Hepatocyte (in vitro differentiated cells): ENCODE results near the gene OXT. TPM values are rescaled to one million over a fixed set of nuclear protein-coding genes. Genes with fewer than 3 reads are reported as not detected.

Source experiments
- DNase-seq: peaks from one replicate; pipeline ENCODE4 v3.0.0-alpha.2; 2016; ENCODE audit warnings: low spot score
- H2AFZ ChIP-seq: fragments of 200-600 bp; sonication (generic); 2 replicates; pipeline ENCODE4 v1.6.0; 2016; ENCODE audit warnings: antibody characterized with exemption, mild to moderate bottlenecking
- H3K27ac ChIP-seq: fragments of 200-600 bp; sonication (generic); 2 replicates; pipeline ENCODE4 v1.5.1; 2016; ENCODE audit warnings: mild to moderate bottlenecking
- H3K27me3 ChIP-seq: fragments of 200-600 bp; sonication (generic); 2 replicates; pipeline ENCODE4 v1.6.1; 2016
- H3K36me3 ChIP-seq: fragments of 200-600 bp; sonication (generic); replicated peaks from 2 replicates; pipeline ENCODE4 v1.5.1; 2016; ENCODE audit warnings: low read depth; ENCODE audit not compliant: insufficient read depth
- H3K4me1 ChIP-seq: fragments of 200-600 bp; sonication (generic); 2 replicates; pipeline ENCODE4 v1.5.1; 2016; ENCODE audit warnings: mild to moderate bottlenecking, moderate library complexity; ENCODE audit not compliant: insufficient read depth
- H3K4me2 ChIP-seq: fragments of 200-600 bp; sonication (generic); 2 replicates; pipeline ENCODE4 v1.6.0; 2016
- H3K4me3 ChIP-seq: fragments of 200-600 bp; sonication (generic); 2 replicates; pipeline ENCODE4 v1.5.1; 2016; ENCODE audit warnings: mild to moderate bottlenecking
- H3K79me2 ChIP-seq: fragments of 200-600 bp; sonication (generic); 2 replicates; pipeline ENCODE4 v1.6.0; 2017; ENCODE audit warnings: mild to moderate bottlenecking
- H3K9me2 ChIP-seq: fragments of 200-600 bp; sonication (generic); replicated peaks from 2 replicates; pipeline ENCODE4 v1.6.0; 2017; ENCODE audit warnings: mild to moderate bottlenecking; ENCODE audit not compliant: insufficient read depth
- H3K9me3 ChIP-seq: fragments of 200-600 bp; sonication (generic); 2 replicates; pipeline ENCODE4 v1.5.1; 2016; ENCODE audit warnings: low read depth, mild to moderate bottlenecking
- H4K20me1 ChIP-seq: fragments of 200-600 bp; sonication (generic); 2 replicates; pipeline ENCODE4 v1.6.0; 2016; ENCODE audit warnings: mild to moderate bottlenecking; ENCODE audit not compliant: insufficient read depth, poor library complexity, severe bottlenecking
- EZH2 ChIP-seq: fragments of 200-600 bp; sonication (generic); IDR thresholded peaks from 2 replicates; pipeline ENCODE4 v1.6.1; 2016; ENCODE audit warnings: antibody characterized with exemption, mild to moderate bottlenecking, borderline replicate concordance
- EZH2phosphoT487 ChIP-seq: fragments of 200-600 bp; sonication (generic); IDR thresholded peaks from one replicate; pipeline ENCODE4 v1.6.1; 2018; ENCODE audit warnings: antibody characterized with exemption, mild to moderate bottlenecking, low read depth, moderate library complexity; ENCODE audit not compliant: unreplicated experiment, severe bottlenecking
- WGBS: methylation state at CpG from one replicate; pipeline ENCODE4 v1.1.6; 2016; ENCODE audit warnings: low lambda C conversion rate; ENCODE audit errors: missing lambda C conversion rate; 5-methylcytosine and 5-hydroxymethylcytosine counted together
- polyA plus RNA-seq: library from polyadenylated mRNA; unstranded; fragments of >200 nt; fragmentation: Nextera tagmentation; extraction: Ambion mirVana; gene quantifications from 2 replicates; pipeline ENCODE4 v1.2.1, GENCODE V29; 2016
- total RNA-seq: library from RNA; depleted of rRNA; stranded (reverse); fragments of >200 nt; gene quantifications from 2 replicates; pipeline ENCODE4 v1.2.3, GENCODE V29; 2014
- TF ChIP-seq, protein P1 (sequence below): fragments of 200-600 bp; sonication (generic); IDR thresholded peaks from 2 replicates; pipeline ENCODE4 v1.5.1; 2016; ENCODE audit warnings: antibody characterized with exemption, mild to moderate bottlenecking; ENCODE audit not compliant: poor library complexity

OXT gene
- total and polyA plus RNA-seq, 2 experiments from 2014 or later = 3.4 TPM; not detected in 1

GRCh38 chr20:3084283-3084985, 13.0 kb downstream of the OXT start, which contains the start of gene AVP:
TSS of gene AVP (minus strand) at chr20:3084724. CDS start at chr20:3084674, 50 bp downstream.
- H3K9me2 ChIP-seq = no peaks in the 10 kb centered on the region
- peaks cover 33% of the 10 kb centered on the region for H3K27me3 ChIP-seq
- H3K79me2 ChIP-seq = no peaks in the 10 kb centered on the region
- H2AFZ ChIP-seq = no peak within 1 kb of the TSS
- H3K4me3 ChIP-seq = no peak within 1 kb of the TSS
- H3K27ac ChIP-seq = no peak within 1 kb of the TSS
- no peaks in the 10 kb centered on the region for H3K36me3 ChIP-seq
- no peak for TF ChIP-seq EZH2
- no peak for TF ChIP-seq EZH2phosphoT487
- TF ChIP-seq, protein P1, sequence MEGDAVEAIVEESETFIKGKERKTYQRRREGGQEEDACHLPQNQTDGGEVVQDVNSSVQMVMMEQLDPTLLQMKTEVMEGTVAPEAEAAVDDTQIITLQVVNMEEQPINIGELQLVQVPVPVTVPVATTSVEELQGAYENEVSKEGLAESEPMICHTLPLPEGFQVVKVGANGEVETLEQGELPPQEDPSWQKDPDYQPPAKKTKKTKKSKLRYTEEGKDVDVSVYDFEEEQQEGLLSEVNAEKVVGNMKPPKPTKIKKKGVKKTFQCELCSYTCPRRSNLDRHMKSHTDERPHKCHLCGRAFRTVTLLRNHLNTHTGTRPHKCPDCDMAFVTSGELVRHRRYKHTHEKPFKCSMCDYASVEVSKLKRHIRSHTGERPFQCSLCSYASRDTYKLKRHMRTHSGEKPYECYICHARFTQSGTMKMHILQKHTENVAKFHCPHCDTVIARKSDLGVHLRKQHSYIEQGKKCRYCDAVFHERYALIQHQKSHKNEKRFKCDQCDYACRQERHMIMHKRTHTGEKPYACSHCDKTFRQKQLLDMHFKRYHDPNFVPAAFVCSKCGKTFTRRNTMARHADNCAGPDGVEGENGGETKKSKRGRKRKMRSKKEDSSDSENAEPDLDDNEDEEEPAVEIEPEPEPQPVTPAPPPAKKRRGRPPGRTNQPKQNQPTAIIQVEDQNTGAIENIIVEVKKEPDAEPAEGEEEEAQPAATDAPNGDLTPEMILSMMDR = no peak
- H4K20me1 ChIP-seq = no peaks in the 10 kb centered on the region
- H3K4me2 ChIP-seq = no peak within 1 kb of the TSS
- H3K9me3 ChIP-seq = no peaks in the 10 kb centered on the region
- 88% methylated on average over 27 of the region's 28 CpGs for WGBS
- H3K4me1 ChIP-seq = peaks cover 7% of the 10 kb centered on the region
- no peak for DNase-seq

DNA sequence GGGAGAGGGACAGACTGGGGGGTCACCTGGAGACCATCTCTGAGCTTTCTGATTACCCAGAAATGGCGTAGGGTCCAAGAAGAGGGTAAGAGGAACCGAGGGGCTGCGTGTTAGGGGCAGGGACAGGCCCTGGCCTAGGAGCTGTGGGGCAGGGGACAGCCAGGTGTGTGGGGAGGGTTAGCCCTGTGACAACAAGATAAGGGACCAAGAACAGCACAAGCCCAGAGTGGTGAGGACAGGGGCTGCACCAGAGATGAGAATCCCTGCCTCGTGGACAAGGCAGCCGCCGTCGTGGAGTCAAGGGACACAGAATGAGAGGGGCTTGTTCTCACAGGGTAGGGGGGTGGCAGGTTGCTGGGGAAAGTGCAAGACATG, 13.6 kb downstream of the OXT start:
- DNase-seq = no peak
- TF ChIP-seq, protein P1 = no peak
- TF ChIP-seq EZH2phosphoT487 (no peak), EZH2 (no peak)
- Histone ChIP-seq H3K27ac (no peak overlapping the region), H3K4me2 (no peak overlapping the region), H2AFZ (no peak overlapping the region), H3K4me1 (peaks cover 7% of the 10 kb centered on the region), H3K79me2 (no peaks in the 10 kb centered on the region), H3K9me3 (no peaks in the 10 kb centered on the region), H3K36me3 (no peaks in the 10 kb centered on the region), H3K9me2 (no peaks in the 10 kb centered on the region), H4K20me1 (no peaks in the 10 kb centered on the region), H3K4me3 (no peak overlapping the region), H3K27me3 (peaks cover 33% of the 10 kb centered on the region)
- WGBS = 93% methylated on average over 7 of the region's 7 CpGs

GRCh38 chr20:3085571-3086072, 14.2 kb downstream of the OXT start:
- Histone ChIP-seq H2AFZ (no peak overlapping the region), H3K36me3 (no peaks in the 10 kb centered on the region), H4K20me1 (no peaks in the 10 kb centered on the region), H3K4me1 (peaks cover 7% of the 10 kb centered on the region), H3K9me2 (no peaks in the 10 kb centered on the region), H3K27ac (no peak overlapping the region), H3K4me3 (no peak overlapping the region), H3K27me3 (peaks cover 38% of the 10 kb centered on the region), H3K79me2 (no peaks in the 10 kb centered on the region), H3K9me3 (no peaks in the 10 kb centered on the region), H3K4me2 (no peak overlapping the region)
- TF ChIP-seq EZH2phosphoT487 = no peak
- TF ChIP-seq, protein P1 = no peak
- TF ChIP-seq EZH2 = no peak
- DNase-seq = no peak
- WGBS = 90% methylated on average over 8 of the region's 8 CpGs
